CD4-positive, alpha-beta T cell treated with Interleukin-6 for 4 hours (primary cell): ENCODE measurements around the gene PRKAR1A.
"Not testable (repeated sequence)": the region's sequence is repeated elsewhere in the genome, so short reads cannot be mapped to it uniquely, and the experiment has no call there.

Experiments
- DNase-seq: peaks from one replicate; pipeline ENCODE4 v3.0.0-alpha.2; 2020; ENCODE audit warnings: mixed read lengths

Gene PRKAR1A

DNA sequence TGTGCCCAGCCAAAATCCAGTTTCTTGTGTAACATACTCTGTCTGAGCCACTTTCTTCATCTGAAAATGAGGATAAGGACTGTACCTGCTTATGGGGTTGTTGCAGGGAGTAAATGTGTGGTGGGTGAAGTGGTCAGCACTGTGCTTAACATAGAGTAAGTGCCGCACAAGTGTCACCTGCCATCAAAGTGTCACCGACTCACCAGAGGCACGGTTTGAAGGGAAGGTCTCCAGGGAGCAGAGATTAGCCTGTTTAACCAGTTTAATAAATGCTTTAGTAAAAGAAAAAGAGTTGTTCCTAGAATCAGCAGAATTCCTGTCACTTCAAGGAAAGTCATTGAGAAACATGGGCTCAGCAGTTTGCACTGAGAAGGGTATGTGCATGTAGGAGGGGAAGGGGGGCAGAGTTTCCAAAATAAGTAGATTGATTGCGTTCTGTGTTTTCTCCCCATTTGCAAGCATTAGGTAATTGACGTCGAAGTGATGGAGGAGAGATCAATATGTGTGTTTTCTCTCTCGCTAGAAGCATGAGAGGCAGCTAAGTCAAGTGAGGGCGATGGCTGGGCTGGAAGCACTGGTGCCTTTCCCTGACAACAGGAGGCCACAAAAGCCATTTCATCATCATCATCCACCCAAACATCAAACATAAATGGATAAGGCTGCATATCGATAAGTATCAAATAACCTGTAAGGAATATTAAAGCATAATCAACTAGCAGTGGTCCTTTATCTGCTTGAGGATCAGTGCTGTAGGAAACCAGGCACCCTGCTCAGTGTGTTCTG, 69.8 kb downstream of the PRKAR1A start:
- DNase-seq, result no peak

DNA sequence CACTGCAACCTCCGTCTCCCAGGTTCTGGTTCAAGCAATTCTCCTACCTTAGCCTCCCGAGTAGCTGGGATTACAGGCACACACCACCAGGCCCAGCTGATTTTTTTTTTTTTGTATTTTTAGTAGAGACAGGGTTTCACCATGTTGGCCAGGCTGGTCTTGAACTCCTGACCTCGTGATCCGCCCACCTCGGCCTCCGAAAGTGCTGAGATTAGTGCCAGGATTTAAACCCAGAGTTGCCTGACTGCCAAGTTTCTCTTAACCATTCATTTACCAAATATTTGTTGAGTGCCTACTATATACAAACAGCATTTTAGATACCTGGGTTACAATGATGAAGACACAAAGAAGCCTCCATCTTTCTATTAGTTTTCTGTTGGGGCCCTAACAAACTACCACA, 70.6 kb downstream of the PRKAR1A start:
- DNase-seq, result not testable (repeated sequence)

DNA sequence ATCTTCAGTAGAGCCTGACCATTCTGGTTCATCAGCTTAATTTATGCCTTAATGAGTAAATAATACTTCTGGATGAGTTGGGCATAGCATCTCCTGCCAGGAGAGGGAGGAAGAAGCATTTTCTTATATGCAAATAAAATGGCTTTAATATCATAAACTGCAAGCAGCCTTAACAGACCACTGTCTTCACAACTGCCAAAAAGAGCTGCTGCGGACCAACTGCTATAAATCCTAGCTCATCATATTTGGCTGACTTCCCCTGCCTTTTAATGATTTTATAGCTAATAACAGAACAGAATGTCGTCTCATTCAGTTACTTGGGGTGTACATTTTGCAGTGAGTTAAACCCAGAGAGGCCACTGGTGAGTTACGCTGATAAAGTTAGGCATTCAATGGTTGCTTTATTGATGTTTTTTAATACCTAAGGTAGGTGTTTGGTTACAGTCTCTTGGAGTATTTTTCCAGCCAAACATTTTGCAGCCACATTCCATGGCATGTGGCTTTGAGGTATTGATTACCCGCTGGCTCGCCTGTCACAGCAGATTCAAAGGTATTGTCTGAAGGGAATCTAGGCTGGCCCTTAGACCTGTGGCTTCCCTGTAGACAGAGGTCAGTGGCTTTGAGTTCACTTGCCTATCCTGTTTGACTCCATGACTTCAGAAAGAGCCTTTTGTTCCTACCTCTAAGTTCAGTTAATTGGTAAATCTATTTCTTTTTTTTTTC, 72.5 kb downstream of the PRKAR1A start:
- DNase-seq, result no peak

DNA sequence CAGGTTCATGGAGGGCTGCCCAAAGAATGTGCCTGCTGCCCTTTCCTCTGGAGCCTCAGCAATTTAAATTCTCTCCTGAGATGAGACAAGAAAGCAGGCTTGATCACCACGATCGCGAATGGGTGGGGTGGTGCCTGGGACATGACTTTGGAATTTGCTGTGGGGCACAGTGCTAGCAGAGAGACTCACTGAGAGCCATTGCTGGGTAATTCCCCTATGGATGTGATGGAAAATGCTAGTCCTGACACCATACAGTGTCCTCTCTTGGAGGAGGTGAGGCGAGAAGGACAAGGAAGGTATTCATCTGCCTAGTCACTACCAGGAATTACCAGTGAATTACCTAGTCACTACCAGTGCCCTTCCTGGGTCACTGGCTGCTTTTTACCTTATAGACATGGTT, 73.4 kb downstream of the PRKAR1A start:
- DNase-seq, result no peak

DNA sequence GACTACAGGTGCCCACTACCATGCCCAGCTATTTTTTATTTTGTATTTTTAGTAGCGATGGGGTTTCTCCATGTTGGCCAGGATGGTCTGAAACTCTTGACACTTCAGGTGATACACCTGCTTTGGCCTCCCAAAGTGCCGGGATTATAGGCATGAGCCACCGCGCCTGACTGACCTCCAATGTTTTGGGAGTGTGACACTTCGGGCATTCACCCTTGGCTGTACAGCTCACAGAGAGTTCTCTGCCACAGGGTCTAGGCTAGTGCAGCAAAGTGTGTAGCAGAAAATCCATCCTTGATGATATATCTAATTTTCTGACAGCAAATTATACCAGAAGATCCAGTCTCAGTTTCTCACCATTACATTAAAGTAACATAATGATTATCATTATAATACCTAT, 74.8 kb downstream of the PRKAR1A start:
- no peak for DNase-seq

DNA sequence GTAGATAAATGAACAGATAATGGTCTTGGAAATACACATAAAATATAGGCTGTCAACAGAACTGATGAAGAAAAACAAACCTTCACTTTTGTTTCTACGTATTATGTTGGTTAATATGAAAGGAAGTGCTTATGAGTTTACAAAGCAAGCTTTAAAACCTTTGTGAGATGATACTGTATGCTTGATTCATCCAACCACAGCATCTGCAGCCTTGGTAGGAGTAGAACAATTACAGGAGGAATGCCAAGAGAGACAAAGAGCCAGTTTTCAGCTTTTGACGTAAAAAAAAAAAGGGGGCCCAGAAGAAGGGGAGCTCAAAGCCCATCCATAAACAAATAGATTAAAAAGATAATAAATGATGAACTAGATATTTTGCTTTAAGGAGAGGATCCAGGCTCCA, 75.6 kb downstream of the PRKAR1A start:
- no peak for DNase-seq

DNA sequence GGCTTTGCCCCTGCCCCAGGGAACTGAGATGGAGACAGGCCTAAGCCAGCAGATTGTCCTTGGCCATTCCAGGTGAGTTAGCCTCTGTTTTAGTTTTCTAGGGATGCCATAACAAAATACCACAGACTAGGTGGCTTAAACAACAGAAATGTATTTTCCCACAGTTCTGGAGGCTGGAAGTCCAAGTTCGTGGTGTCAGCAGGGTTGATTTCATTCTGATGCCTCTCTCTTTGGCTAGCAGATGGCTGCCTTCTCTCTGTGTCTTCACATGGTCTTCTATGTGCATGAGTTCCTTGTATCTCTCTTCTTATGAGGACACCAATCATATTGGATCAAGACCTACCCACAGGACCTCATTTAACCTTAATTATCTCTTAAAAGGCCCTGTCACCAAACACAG, 76.1 kb downstream of the PRKAR1A start:
- no peak for DNase-seq

DNA sequence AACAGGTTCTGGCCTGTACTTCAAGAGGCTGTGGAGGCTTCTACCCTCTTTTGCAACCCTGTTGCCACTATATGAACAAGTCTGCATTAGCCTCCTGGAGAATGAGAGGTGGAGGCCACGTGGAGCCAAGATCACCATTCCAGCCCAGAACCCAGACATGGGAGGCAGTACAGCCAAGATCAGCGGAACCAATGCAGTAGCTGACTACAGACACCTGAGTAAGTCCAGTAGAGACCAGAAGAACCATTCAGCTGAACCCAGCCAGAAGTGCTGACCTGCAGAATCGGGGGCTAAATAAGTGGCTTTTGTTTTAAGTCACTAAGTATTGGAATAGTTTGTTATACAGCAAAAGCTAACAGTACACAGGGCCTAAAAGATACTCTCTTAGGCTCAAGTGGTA, 76.9 kb downstream of the PRKAR1A start:
- no peak for DNase-seq

DNA sequence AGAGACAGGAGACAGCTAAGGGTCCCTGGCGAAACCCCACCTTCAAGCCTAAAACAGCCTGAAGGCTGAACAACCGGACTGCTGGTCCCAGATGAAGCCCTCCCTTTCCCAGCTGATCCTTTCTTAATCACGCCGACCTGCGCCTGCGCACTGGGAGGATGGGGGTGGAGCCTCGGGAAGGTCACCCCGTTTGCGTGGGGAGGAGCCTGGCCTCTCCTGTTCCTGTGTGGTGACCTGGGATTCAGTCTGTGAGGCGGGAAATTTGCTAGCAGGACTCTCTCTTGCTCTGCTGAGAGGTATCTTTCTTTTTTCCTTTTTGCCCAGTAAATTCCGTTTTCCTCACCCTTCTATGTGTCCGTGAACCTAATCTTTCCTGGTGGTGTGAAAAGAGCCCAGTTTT, 79.4 kb downstream of the PRKAR1A start:
- no peak for DNase-seq

DNA sequence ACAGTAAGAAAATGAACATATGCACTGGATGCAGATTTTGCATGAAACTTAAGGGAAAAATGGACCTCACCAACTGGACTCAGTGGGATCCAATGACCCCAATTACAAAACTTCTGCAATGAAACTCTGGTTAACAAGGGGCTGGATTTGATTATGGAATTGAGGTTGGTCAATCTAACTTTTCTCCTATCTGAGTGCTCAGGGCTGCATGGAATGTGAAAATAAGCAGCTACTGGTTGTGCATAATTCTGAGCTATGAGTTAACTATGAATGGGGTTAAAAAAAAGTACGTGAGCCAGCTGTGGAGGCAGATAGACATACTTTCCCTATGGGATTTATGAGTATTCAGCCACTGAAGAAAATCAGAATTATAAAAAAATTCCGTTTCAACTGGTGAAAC, 79.8 kb downstream of the PRKAR1A start:
- no peak for DNase-seq

DNA sequence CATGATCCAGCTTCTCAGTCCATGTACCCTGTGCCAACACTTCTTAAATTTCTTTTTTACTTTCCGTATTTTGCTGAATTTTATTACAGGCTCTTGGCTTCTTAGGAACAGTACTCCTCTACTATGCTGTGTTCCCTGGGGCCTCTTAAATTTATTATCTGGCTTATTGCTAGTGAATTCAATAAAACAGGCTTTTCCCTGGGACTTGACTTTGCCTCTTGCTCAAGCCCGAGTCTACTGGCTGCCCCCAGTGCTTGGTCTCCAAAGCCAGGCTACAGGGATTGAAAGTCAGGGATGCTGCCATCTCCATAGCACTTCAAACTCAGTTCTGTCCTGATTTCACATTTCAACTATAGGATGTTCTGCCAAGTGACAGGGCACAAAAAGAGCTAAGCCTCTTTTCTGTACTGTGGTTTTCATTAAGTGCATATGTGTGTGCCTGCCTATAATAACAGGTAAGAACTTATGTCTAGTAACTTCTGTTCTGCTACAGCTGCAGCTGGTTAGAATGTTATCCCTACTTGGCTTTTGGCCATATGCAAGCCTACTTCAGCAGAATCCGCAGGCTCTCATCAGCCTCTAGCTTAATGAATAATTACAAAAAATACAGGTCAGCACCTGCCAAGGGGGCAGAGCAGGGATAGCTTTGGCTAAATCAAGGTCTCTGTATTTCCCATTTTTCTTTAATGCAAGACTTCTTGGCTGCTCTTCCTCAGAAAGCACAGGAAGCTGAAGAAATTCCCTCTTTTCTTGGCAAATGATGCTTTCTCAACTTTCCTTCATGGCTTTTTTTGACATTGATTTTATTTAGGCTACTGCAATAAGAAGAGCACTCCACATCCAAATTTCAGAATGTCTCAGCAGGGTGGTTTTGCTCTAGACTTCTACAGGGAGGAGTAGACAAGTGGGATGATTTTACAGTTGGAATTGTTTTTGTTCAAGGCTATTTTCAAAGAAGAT, 80.7 kb downstream of the PRKAR1A start:
- DNase-seq, result no peak

DNA sequence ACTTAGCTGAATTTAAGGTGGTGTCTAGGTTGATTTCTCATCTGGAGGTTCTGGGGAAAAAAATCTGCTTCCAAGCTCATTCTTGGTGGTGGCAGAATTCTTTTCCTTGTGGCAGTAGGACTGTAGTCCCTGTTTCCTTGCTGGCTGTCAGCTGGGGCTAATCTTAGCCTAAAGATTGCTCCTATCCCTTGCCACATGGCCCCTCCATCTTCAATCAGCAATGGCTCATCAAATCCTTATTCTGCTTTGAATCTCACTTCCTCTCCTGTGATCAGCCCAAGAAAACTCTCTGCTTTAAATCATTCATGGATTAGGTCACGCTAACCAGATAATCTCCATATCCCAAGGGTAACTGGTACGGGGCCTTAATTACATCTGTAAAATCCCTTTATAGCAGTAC, 82.3 kb downstream of the PRKAR1A start:
- no peak for DNase-seq

DNA sequence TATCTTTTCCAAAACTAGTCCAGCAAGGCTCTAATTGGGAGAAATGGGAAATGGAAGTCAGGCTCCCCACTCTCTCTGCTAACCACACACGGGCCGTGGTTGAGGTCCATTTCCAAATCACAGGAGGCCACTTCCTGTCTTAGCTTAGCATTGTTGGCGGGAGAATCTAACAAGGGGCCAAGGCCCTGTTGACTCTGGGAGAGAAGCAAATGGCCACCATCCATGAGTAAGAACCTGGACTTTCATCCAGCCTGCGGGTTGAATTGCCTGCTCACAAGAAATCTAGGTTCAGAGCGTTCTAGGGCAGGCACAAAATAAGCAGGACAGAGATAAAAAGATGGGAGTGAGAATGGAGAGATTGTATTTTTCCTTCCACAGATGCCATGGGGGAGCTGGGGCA, 83.3 kb downstream of the PRKAR1A start:
- DNase-seq, result no peak

DNA sequence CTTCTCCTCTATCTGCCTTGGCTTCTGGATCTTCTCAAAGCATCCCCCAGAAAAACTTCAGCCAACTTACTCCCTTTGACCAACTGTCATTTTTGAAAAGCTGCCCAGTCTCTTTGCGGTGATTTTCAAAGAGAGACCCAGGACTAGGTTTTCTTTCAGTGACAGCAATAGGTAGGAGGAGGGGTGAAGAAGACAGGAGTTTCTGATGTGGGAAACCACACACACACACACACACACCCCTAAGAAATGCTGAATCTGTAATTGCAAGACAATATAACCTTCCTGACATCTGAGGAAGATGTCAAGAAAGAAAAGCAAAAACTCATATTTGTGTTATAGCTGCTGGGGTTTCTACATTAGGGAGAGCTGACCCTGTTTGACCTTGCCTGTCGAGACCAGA, 83.8 kb downstream of the PRKAR1A start:
- no peak for DNase-seq

DNA sequence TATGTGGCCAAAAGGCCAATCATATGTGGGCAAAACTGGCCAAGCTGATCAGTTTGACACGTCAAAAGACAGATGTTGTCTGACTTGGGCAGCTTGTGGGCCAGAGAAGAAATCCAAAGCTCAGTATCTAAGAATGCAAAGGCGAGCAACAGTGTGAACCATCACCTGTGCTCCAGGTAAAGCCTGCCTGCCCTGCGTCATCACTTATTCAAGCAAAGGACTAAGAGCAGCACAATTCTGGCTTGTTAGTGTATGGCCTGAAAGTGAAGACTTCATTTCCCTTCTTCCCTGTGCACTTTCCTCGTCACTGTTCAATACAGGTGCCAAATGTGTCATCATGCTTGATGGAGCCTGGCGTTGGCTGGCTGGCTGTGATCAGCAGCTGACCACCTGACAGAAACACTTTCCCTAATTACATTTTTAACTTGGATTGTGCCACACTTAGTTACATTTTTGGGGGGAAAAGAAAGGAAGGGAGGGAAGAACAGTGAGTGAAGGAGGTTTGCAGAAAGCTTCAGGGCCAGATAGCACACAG, 84.2 kb downstream of the PRKAR1A start:
- no peak for DNase-seq

DNA sequence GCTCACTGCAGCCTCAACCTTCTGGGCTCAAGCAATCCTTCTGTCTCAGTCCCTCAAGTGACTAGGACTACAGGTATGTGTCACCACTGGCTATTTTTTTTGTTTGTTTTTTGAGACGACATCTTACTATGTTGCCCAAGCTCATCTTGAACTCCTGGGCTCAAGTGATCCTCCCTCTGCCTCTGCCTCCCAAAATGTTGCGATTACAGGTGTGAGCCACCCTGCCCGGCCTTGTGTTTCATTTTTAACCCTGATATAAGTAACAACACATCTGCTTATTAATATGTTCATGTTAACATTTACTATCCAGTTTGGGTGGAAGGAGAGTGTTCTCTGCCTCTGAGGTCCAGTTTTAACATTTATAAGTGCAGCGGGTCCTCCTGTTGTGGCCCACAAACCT, 85.8 kb downstream of the PRKAR1A start:
- no peak for DNase-seq

DNA sequence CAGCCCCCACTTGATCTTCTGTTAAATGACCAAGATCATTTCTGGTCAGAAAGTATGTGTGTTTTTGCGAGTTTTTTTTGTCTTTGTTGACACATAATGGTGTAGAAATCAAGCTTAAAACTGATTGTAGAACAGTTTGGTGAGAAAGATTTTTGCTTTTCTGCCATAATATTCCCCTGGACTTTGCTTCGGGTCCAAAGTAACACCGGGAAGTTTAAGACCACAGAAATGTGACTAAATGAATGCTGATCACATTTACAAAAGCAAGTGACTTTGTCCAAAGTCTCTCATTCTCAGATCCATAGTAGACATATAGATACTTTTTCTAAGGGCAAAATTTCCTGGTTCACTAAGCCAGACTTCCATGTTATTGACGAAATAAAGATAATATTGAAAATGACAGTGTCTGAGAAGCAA, 86.3 kb downstream of the PRKAR1A start:
- DNase-seq, result no peak

DNA sequence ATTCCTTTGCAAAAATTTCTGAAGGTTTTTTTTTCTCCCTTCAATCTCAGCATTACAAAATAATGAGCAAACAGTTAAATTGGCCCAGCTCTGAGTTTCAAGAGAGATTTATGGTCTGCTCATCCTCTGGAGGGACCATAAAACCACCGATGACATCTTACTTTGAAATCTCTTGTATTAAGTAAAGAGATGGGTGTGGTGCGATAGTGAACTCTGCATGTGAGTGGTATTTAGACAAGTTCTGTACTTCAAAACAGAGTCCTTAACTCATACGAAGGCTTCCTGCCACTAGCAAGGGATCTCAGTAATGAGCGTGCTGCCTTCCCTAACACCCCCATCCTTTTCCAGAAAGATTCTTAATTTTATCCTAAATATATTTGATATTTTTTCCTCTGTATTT, 86.9 kb downstream of the PRKAR1A start:
- DNase-seq, result no peak

DNA sequence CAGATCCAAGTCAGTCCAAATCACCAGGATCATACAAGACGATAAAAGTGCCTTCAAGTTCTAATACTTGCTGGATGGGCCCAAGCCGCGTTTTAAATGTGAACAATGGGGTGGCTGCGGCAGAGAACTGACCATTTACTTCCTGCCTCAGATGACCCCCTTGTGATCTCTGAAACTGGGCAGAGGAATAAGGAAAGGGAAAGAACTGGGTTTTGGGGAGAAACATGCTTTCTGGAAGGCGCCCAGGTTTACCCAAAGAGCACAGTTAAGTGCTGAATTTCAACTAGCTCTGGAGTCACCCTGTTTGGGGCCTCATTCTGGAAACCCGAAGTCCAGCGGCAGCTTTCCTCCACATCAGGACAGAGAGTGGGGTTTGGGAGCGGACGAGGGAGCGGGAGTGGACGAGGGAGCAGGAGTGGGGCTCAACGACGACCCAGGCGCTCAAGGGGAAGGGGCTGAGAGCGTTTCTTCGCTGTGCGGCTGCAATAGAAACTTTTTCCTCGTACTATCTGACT, 87.4 kb downstream of the PRKAR1A start:
- DNase-seq, result no peak

DNA sequence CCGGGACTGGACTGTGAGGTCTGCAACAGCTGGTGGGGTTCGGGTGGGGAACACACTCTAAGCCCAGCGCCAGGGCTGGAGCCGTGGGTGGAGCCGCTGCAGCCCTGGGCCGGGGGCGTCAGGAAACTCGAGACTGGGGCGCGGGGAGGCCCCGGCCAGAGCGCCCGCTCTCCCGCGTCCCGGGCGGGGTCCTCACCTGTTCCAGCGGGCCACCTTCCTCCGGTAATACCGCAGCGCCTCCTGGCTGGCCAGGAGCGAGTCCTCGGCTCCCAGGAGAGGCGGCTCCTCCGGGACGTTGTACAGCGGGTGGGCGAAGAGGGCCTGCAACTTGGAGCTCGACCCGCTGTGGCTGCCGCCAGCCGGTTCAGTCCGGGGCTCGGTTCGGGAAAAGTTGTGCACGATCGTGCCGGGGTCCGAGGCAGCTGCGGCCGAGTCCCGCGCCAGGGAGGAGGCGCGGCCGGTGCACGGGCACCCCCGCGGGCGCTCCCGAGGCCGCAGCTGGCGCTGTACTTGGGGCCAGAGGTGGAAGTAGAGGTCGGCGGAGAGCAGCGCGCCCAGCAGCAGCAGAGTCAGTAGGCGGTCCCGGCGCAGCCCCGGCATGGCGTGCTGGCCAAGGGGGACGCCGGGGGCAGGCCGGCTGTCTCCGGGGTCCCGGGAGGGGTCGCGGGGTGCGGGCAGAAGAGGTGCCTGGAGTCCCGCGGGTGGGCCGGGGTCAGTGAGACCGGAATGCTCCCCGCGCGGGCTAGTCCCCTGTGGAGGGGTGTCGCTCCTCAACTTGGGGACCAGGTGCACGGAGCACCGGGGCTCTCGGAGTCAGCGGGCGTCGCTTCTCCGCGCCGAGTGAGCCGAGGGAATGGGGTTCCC, 88.1 kb downstream of the PRKAR1A start:
- no peak for DNase-seq
